ENCODE measurements around the gene VPS18. TPM values are rescaled to one million over a fixed set of nuclear protein-coding genes. Genes with fewer than 3 reads are reported as not detected.

The VPS18 gene
- total RNA-seq, 1 experiment from 2014 or later = 16.9 TPM

DNA sequence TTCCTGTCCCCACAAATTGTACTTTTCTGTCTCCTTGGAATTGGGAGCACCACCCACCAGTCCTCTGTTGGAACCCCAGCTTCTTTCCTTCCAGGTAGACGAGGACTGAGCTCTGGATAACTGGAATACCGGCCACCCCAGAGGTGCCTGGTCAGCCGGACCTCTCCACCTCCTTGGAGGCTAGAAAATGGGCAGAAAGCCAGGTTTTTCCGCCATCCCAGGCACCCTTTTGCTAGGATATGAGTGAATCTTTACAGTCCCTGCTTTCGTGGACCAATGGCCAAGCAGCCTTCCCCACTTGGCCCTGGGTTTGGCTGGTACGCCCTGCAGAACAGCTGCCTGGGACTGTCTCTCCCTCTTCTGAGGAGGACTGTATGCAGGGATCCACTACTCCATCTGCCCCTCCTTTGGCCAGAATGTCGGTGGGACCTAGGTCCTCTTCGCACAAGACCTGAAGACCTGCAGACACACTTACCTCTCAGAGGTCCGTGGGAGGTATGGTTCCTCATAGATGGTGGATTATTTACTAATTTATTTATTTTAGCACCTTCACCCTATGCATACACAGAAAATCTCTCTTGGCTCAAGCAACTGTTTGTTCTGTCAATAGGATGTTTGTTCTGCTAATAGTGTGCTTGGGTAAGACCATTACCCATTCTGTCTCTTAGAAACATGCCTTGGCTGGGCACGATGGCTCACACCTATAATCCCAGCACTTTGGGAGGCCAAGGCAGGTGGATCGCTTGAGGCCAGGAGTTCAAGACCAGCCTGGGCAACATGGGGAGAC lies 50.5 kb downstream of the VPS18 start:
- ChIA-PET RAD21 (ENCODE audit: low non-redundant PET in 1 of 2, low total read pairs in 2 of 2, uncharacterized antibody in 2 of 2, unreplicated experiment in 2 of 2) (no interaction called here), POLR2A (no interaction called here), CTCF (no interaction called here)
- intact Hi-C loops (cut with micrococcal nuclease) = no loop called here
- Histone ChIP-seq H3K4me3 (replicated peaks in 1 of 2; ENCODE audit: low read depth in 1 of 2, low read length in 2 of 2) (no peak overlapping the region), H3K79me2 (ENCODE audit: insufficient read depth, low read length) (no peaks in the 10 kb centered on the region), H3K9ac (ENCODE audit: low read length) (no peak overlapping the region), H3K27ac (ENCODE audit: low read depth, low read length) (no peak overlapping the region), H4K20me1 (ENCODE audit: insufficient read depth) (no peaks in the 10 kb centered on the region), H3K4me2 (ENCODE audit: low read length) (no peak overlapping the region), H3K4me1 (ENCODE audit: control insufficient read depth in 1 of 2, insufficient read depth in 2 of 2, low read length in 2 of 2) (peaks cover 12 to 18% of the 10 kb centered on the region in 2 experiments; a peak in 3 of 4 replicates), H3K9me2 (ENCODE audit: insufficient read depth) (no peaks in the 10 kb centered on the region), H3K36me3 (ENCODE audit: control insufficient read depth in 1 of 2, insufficient read depth in 2 of 2, low read length in 2 of 2) (no peaks in the 10 kb centered on the region), H3K27me3 (ENCODE audit: insufficient read depth, low read length) (no peaks in the 10 kb centered on the region), H3K9me3 (ENCODE audit: control insufficient read depth in 1 of 2, insufficient read depth in 1 of 2, low read depth in 1 of 2, low read length in 2 of 2) (no peaks in the 10 kb centered on the region), H2AFZ (ENCODE audit: low read depth, low read length, poor library complexity, severe bottlenecking) (no peak overlapping the region)
- DNase-seq (ENCODE audit: low read depth, low spot score) (no peak), ATAC-seq (no peak)
- BruUV-seq (replicated peaks) = no TSS peak
- TF ChIP-seq, protein P1, sequence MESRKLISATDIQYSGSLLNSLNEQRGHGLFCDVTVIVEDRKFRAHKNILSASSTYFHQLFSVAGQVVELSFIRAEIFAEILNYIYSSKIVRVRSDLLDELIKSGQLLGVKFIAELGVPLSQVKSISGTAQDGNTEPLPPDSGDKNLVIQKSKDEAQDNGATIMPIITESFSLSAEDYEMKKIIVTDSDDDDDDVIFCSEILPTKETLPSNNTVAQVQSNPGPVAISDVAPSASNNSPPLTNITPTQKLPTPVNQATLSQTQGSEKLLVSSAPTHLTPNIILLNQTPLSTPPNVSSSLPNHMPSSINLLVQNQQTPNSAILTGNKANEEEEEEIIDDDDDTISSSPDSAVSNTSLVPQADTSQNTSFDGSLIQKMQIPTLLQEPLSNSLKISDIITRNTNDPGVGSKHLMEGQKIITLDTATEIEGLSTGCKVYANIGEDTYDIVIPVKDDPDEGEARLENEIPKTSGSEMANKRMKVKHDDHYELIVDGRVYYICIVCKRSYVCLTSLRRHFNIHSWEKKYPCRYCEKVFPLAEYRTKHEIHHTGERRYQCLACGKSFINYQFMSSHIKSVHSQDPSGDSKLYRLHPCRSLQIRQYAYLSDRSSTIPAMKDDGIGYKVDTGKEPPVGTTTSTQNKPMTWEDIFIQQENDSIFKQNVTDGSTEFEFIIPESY (IDR thresholded peaks at IDR 0.05; ENCODE audit: extremely low read depth, insufficient replicate concordance, low read length) = no peak
- no peak for TF ChIP-seq EGR1 (IDR thresholded peaks at IDR 0.05; ENCODE audit: low read depth)
- TF ChIP-seq POLR2AphosphoS5 (IDR thresholded peaks at IDR 0.05; ENCODE audit: low read depth, low read length) = no peak
- TF ChIP-seq JUND (IDR thresholded peaks at IDR 0.05) = no peak
- TF ChIP-seq YY1 (IDR thresholded peaks at IDR 0.05; ENCODE audit: extremely low read depth, insufficient replicate concordance, low read depth, low read length) = no peak
- no peak for TF ChIP-seq SRF (IDR thresholded peaks at IDR 0.05; ENCODE audit: low read depth)

Measured in HCT116 (cell line).